GM23248 (cell line): ENCODE measurements around the gene STARD3. TPM values are rescaled to one million over a fixed set of nuclear protein-coding genes. Genes with fewer than 3 reads are reported as not detected.
A peak's percentile ranks its signal among the peaks of the same experiment; 100 is the strongest.

Experiments used
- DNase-seq: peaks from one replicate; pipeline ENCODE4 v3.0.0-alpha.2; 2015
- H2AFZ ChIP-seq: fragments of 200-600 bp; sonication (generic); 2 replicates; pipeline ENCODE4 v1.6.1; 2016; ENCODE audit warnings: antibody characterized with exemption
- H3F3A ChIP-seq: fragments of 200-600 bp; sonication (generic); 2 replicates; pipeline ENCODE4 v1.6.1; 2016; ENCODE audit warnings: mild to moderate bottlenecking, antibody characterized with exemption, mixed run types; ENCODE audit not compliant: insufficient read depth
- H3K27ac ChIP-seq: fragments of 200-600 bp; sonication (generic); 2 replicates; pipeline ENCODE4 v1.5.1; 2016; ENCODE audit warnings: mild to moderate bottlenecking
- H3K27me3 ChIP-seq: fragments of 200-600 bp; sonication (generic); replicated peaks from 2 replicates; pipeline ENCODE4 v1.6.1; 2016; ENCODE audit warnings: mild to moderate bottlenecking; ENCODE audit not compliant: insufficient read depth
- H3K36me3 ChIP-seq: fragments of 200-600 bp; sonication (generic); 2 replicates; pipeline ENCODE4 v1.6.1; 2016; ENCODE audit warnings: low read depth, mild to moderate bottlenecking
- H3K4me1 ChIP-seq: fragments of 200-600 bp; sonication (generic); 2 replicates; pipeline ENCODE4 v1.6.1; 2016; ENCODE audit warnings: mild to moderate bottlenecking; ENCODE audit not compliant: insufficient read depth
- H3K4me2 ChIP-seq: fragments of 200-600 bp; sonication (generic); one replicate; pipeline ENCODE4 v1.6.1; 2016; ENCODE audit warnings: mild to moderate bottlenecking; ENCODE audit not compliant: unreplicated experiment
- H3K4me3 ChIP-seq: fragments of 200-600 bp; sonication (generic); 2 replicates; pipeline ENCODE4 v1.5.1; 2016; ENCODE audit warnings: mild to moderate bottlenecking
- H3K79me2 ChIP-seq: fragments of 200-600 bp; sonication (generic); 2 replicates; pipeline ENCODE4 v1.6.1; 2016; ENCODE audit warnings: mild to moderate bottlenecking; ENCODE audit not compliant: insufficient read depth
- H3K9ac ChIP-seq: fragments of 200-600 bp; sonication (generic); 2 replicates; pipeline ENCODE4 v1.6.1; 2016; ENCODE audit warnings: mild to moderate bottlenecking
- H3K9me2 ChIP-seq: fragments of 200-600 bp; sonication (generic); 2 replicates; pipeline ENCODE4 v1.6.1; 2016; ENCODE audit warnings: mixed run types, mild to moderate bottlenecking, moderate library complexity; ENCODE audit not compliant: insufficient read depth
- H3K9me3 ChIP-seq: fragments of 200-600 bp; sonication (generic); one replicate; pipeline ENCODE4 v1.6.1; 2017; ENCODE audit warnings: low read depth
- H4K20me1 ChIP-seq: fragments of 200-600 bp; sonication (generic); 2 replicates; pipeline ENCODE4 v1.6.0; 2016; ENCODE audit not compliant: insufficient read depth
- EZH2 ChIP-seq: fragments of 200-600 bp; sonication (generic); IDR thresholded peaks from 2 replicates; pipeline ENCODE4 v1.6.1; 2018; ENCODE audit warnings: antibody characterized with exemption, mild to moderate bottlenecking; ENCODE audit not compliant: insufficient read depth, poor library complexity, severe bottlenecking
- EZH2phosphoT487 ChIP-seq: fragments of 200-600 bp; sonication (generic); IDR thresholded peaks from 2 replicates; pipeline ENCODE4 v1.6.1; 2018; ENCODE audit warnings: antibody characterized with exemption, moderate library complexity, mild to moderate bottlenecking, low read depth; ENCODE audit not compliant: insufficient read depth
- WGBS, 2 experiments: methylation state at CpG; one replicate each; pipeline ENCODE4 v1.1.6; 2015 to 2017; ENCODE audit warnings: low lambda C conversion rate in 2 of 2, low coverage in 1 of 2; ENCODE audit errors: missing lambda C conversion rate in 2 of 2; 5-methylcytosine and 5-hydroxymethylcytosine counted together
- in situ Hi-C: fragments of 300-500 bp; cut with MboI; formaldehyde crosslinking; loops from 2 replicates; pipeline ENCODE4 v1.15.0; 2020
- polyA plus RNA-seq: library from polyadenylated mRNA; unstranded; fragments of >200 nt; fragmentation: Nextera tagmentation; extraction: Ambion mirVana; gene quantifications from 2 replicates; pipeline ENCODE4 v1.2.1, GENCODE V29; 2016
- total RNA-seq: library from RNA; depleted of rRNA; stranded (reverse); fragments of >200 nt; shearing (Covaris generic); gene quantifications from 2 replicates; pipeline ENCODE4 v1.2.3, GENCODE V29; 2014

STARD3 gene
- total and polyA plus RNA-seq, 2 experiments from 2014 or later = 32.3 to 41.0 TPM

DNA sequence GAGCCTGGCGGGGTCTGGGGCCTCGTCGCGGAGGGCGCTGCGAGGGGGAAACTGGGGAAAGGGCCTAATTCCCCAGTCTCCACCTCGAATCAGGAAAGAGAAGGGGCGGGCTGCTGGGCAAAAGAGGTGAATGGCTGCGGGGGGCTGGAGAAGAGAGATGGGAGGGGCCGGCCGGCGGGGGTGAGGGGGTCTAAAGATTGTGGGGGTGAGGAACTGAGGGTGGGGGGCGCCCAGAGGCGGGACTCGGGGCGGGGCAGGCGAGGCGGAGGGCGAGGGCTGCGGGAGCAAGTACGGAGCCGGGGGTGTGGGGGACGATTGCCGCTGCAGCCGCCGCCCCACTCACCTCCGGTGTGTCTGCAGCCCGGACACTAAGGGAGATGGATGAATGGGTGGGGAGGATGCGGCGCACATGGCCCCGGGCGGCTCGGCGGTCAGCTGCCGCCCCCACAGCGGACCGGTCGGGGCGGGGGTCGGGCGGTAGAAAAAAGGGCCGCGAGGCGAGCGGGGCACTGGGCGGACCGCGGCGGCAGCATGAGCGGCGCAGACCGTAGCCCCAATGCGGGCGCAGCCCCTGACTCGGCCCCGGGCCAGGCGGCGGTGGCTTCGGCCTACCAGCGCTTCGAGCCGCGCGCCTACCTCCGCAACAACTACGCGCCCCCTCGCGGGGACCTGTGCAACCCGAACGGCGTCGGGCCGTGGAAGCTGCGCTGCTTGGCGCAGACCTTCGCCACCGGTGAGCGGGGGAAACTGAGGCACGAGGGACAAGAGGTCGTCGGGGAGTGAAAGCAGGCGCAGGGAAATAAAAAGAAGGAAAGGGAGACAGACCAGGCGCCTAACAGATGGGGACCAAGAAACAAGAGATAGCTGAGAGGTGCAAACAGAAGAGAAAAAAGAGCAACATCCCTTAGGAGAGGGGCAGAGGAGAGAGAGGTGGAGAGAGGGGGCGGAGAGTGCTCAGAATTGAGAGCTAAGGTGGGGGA lies 31.3 kb downstream of the STARD3 start, which contains the start of gene PNMT:
Gene PNMT, plus strand, starts transcription at position 509 of the 980 bp plus-strand sequence. Its CDS starts 23 bp downstream, at position 532.
- peak within 1 kb of the TSS; percentile 53 for H3K4me3 ChIP-seq
- peaks cover 37% of the 10 kb centered on the region; the same call in 1 of the 2 replicates for H3K27me3 ChIP-seq
- H3K79me2 ChIP-seq = no peaks in the 10 kb centered on the region
- no peaks in the 10 kb centered on the region for H4K20me1 ChIP-seq
- H3K36me3 ChIP-seq = no peaks in the 10 kb centered on the region
- H3K27ac ChIP-seq = no peak within 1 kb of the TSS
- WGBS, 2 experiments = 2 to 3% methylated on average over 31 to 85 of the region's 85 CpGs
- H3K9me2 ChIP-seq = no peaks in the 10 kb centered on the region
- peak; percentile 87 for TF ChIP-seq EZH2
- no peak; the same call in 1 of the 2 replicates for TF ChIP-seq EZH2phosphoT487
- H3F3A ChIP-seq = no peaks in the 10 kb centered on the region
- H2AFZ ChIP-seq = peak within 1 kb of the TSS; percentile 53
- peak; percentile 79 for DNase-seq
- H3K9me3 ChIP-seq = no peaks in the 10 kb centered on the region
- H3K4me1 ChIP-seq = no peaks in the 10 kb centered on the region
- no peak within 1 kb of the TSS for H3K9ac ChIP-seq
- in situ Hi-C loops = no loop called here
- H3K4me2 ChIP-seq = peak within 1 kb of the TSS; percentile 55

DNA sequence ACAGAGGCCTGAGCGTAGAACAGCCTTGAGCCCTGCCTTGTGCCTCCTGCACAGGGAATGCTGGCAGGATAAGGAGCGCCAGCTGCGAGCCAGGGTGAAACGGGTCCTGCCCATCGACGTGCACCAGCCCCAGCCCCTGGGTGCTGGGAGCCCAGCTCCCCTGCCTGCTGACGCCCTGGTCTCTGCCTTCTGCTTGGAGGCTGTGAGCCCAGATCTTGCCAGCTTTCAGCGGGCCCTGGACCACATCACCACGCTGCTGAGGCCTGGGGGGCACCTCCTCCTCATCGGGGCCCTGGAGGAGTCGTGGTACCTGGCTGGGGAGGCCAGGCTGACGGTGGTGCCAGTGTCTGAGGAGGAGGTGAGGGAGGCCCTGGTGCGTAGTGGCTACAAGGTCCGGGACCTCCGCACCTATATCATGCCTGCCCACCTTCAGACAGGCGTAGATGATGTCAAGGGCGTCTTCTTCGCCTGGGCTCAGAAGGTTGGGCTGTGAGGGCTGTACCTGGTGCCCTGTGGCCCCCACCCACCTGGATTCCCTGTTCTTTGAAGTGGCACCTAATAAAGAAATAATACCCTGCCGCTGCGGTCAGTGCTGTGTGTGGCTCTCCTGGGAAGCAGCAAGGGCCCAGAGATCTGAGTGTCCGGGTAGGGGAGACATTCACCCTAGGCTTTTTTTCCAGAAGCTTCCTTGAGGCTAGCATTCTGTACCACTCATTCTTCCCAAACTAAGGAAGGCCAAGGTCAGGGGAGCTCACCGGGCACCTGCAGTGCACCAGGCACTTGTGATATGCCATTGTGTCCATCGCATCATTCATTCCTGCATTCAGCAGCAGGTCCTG lies 33.2 kb downstream of the STARD3 start:
- DNase-seq = no peak

DNA sequence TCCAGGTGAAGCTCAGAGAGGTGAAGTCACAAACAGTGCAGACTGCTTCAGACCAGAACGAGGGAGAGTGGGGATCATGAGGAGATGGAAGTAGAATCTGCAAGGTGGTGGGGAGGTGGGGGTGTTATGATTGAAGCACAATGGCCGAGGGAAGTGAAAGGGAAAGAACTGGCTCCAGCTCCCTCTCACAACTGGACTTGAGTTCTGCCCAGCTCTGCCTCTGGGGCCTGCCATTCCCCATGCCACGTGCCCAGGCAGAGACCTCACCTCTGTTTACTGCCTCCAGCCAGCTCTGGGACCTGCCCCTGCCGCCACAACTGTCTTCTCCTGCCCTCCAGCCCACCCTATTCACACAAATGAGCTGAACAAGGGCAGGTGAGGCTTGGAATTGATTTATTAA lies 33.8 kb downstream of the STARD3 start:
- no peaks in the 10 kb centered on the region for H3K36me3 ChIP-seq
- H3K9me2 ChIP-seq = no peaks in the 10 kb centered on the region
- TF ChIP-seq EZH2phosphoT487 (no peak), EZH2 (no peak)
- no peak overlapping the region for H3K27ac ChIP-seq
- no peak overlapping the region for H3K4me2 ChIP-seq
- H3K4me3 ChIP-seq = no peak overlapping the region
- H3K9ac ChIP-seq = no peak overlapping the region
- H3F3A ChIP-seq = no peaks in the 10 kb centered on the region
- H3K27me3 ChIP-seq = peaks cover 36% of the 10 kb centered on the region; the same call in 1 of the 2 replicates
- WGBS, 2 experiments = 16 to 18% methylated on average over 4 of the region's 4 CpGs
- no peak overlapping the region for H2AFZ ChIP-seq
- no peaks in the 10 kb centered on the region for H3K9me3 ChIP-seq
- no peaks in the 10 kb centered on the region for H3K79me2 ChIP-seq
- H4K20me1 ChIP-seq = no peaks in the 10 kb centered on the region
- in situ Hi-C loops = no loop called here
- no peak for DNase-seq
- H3K4me1 ChIP-seq = no peaks in the 10 kb centered on the region

More for the DNA sequence above, 33.2 kb downstream of the STARD3 start:
- Histone ChIP-seq H3K9me3 (no peaks in the 10 kb centered on the region), H3K9ac (no peak overlapping the region), H2AFZ (no peak overlapping the region), H3F3A (no peaks in the 10 kb centered on the region), H3K4me3 (no peak overlapping the region), H3K27ac (no peak overlapping the region), H4K20me1 (no peaks in the 10 kb centered on the region), H3K4me1 (no peaks in the 10 kb centered on the region), H3K27me3 (peaks cover 37% of the 10 kb centered on the region; the same call in 1 of the 2 replicates), H3K36me3 (no peaks in the 10 kb centered on the region), H3K4me2 (no peak overlapping the region), H3K9me2 (no peaks in the 10 kb centered on the region), H3K79me2 (no peaks in the 10 kb centered on the region)
- in situ Hi-C loops = no loop called here
- 77 to 80% methylated on average over 22 of the region's 23 CpGs for WGBS, 2 experiments
- no peak for TF ChIP-seq EZH2
- TF ChIP-seq EZH2phosphoT487 = no peak

DNA sequence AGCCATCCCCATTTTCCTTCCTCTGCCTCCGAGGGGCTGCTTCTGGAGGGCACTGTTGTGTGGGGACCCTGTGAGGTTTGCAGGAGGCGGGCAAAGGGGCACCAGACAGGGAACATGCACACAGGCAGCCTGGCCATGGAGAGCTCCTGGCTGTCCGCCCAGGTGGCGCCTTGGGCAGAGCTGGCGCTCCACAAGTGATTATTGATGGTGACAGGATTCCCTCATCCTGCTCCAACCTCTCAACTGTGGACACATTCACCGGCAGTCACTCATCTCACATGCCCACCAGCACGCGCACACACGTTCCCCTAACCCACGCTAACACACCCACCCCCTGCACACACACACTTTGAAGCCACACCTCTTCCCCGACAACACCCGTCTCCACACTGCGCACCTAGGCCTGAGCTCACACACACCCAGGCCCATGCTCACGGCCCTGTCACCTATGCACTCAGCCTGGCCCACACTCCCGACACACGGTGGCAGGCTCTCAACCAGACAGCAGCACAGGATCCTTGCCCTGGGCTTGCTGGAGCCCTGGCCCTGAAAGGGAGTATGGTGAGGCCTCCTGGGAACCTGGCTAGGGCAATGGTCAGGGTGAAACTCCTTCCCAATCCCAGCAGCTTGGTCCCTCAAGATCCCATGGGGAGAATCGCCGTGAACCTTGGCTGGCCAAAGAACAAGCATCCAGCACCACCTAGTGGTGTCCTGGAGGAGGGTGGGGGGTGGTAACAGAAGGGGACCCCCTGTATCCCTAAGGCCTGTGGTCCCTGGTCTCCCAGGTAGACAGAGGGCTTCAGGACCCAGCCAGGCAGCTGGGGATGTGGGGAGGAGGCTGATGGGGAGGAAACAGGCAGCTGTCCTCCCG lies 34.9 kb downstream of the STARD3 start:
- H3K9me3 ChIP-seq = no peaks in the 10 kb centered on the region
- no peak overlapping the region for H3K27ac ChIP-seq
- H4K20me1 ChIP-seq = no peaks in the 10 kb centered on the region
- no peaks in the 10 kb centered on the region for H3K4me1 ChIP-seq
- H3K9me2 ChIP-seq = no peaks in the 10 kb centered on the region
- no peaks in the 10 kb centered on the region for H3K79me2 ChIP-seq
- peak; percentile 57 for DNase-seq
- no peaks in the 10 kb centered on the region for H3K36me3 ChIP-seq
- peaks cover 26% of the 10 kb centered on the region; the same call in 1 of the 2 replicates for H3K27me3 ChIP-seq
- no peak overlapping the region for H3K9ac ChIP-seq
- in situ Hi-C loops = no loop called here
- H3K4me3 ChIP-seq = no peak overlapping the region
- WGBS, 2 experiments = 37% methylated on average over 18 to 19 of the region's 19 CpGs
- TF ChIP-seq EZH2phosphoT487 (no peak), EZH2 (no peak)
- H3K4me2 ChIP-seq = no peak overlapping the region
- no peaks in the 10 kb centered on the region for H3F3A ChIP-seq
- no peak overlapping the region for H2AFZ ChIP-seq
